ENCODE measurements around the gene IQGAP3. TPM values are rescaled to one million over a fixed set of nuclear protein-coding genes. Genes with fewer than 3 reads are reported as not detected.
A peak's percentile ranks its signal among the peaks of the same experiment; 100 is the strongest.

The IQGAP3 gene
- total RNA-seq, 1 experiment from 2014 or later: 48.3 TPM

GRCh38 chr1:156601892-156602291 lies 29.5 kb upstream of the IQGAP3 start:
- H3K4me3 Mint-ChIP-seq (ENCODE audit: unreplicated experiment): peak overlapping the region; percentile 86
- DNase-seq (ENCODE audit: unreplicated experiment): no peak

GRCh38 chr1:156601122-156601830 lies 28.9 kb upstream of the IQGAP3 start, which contains the start of gene GPATCH4:
GPATCH4 (minus strand) TSS chr1:156601479.
- ChIA-PET CTCF (interaction anchor here (0.6 to 8.3 kb wide), 21 partner anchors 8 to 216 kb away, joined by 3 to 64 read pairs (median 4); no protein-coding TSS in a partner anchor), POLR2A (interaction anchor here (0.6 to 7.0 kb wide), 24 partner anchors 9 to 548 kb away, joined by 3 to 134 read pairs (median 4); partner anchors contain the start of genes IQGAP3, MEF2D, NAXE and SMG5)
- peaks cover 47% of the 10 kb centered on the region for H3K36me3 Mint-ChIP-seq (ENCODE audit: insufficient read depth, unreplicated experiment)
- no TSS peak for BruUV-seq (replicated peaks)
- H3K4me1 Mint-ChIP-seq (ENCODE audit: insufficient read depth, unreplicated experiment): peaks cover 18% of the 10 kb centered on the region
- H3K27ac Mint-ChIP-seq (ENCODE audit: low read depth, unreplicated experiment): peak within 1 kb of the TSS; percentile 94
- H3K27me3 Mint-ChIP-seq (ENCODE audit: insufficient read depth, unreplicated experiment): no peaks in the 10 kb centered on the region
- intact Hi-C loops (cut with micrococcal nuclease): loop anchor here (2.0 to 10.0 kb wide), 2 partner anchors 96 to 144 kb away; partner anchors contain the start of gene MEF2D
- H3K9me3 Mint-ChIP-seq (ENCODE audit: unreplicated experiment): no peaks in the 10 kb centered on the region
- peak within 1 kb of the TSS; percentile 86 for H3K4me3 Mint-ChIP-seq (ENCODE audit: unreplicated experiment)
- DNase-seq (ENCODE audit: unreplicated experiment): peak; percentile 94
- TF ChIP-seq CTCF (IDR thresholded peaks at IDR 0.05; ENCODE audit: unreplicated experiment): no peak

More at GRCh38 chr1:156601892-156602291, 29.5 kb upstream of the IQGAP3 start:
- intact Hi-C loops (cut with micrococcal nuclease): loop anchor here (2.0 to 10.0 kb wide), 2 partner anchors 97 to 145 kb away; partner anchors contain the start of gene MEF2D
- H3K36me3 Mint-ChIP-seq (ENCODE audit: insufficient read depth, unreplicated experiment): peaks cover 42% of the 10 kb centered on the region
- POLR2A ChIA-PET: interaction anchor here (0.6 to 7.0 kb wide), 17 partner anchors 10 to 548 kb away, joined by 3 to 134 read pairs (median 4); partner anchors contain the start of genes IQGAP3, MEF2D, NAXE and SMG5
- BruUV-seq (replicated peaks): TSS peak; percentile 68
- TF ChIP-seq CTCF (IDR thresholded peaks at IDR 0.05; ENCODE audit: unreplicated experiment): no peak
- CTCF ChIA-PET: interaction anchor here (0.7 to 8.3 kb wide), 19 partner anchors 8 to 216 kb away, joined by 3 to 64 read pairs (median 4); no protein-coding TSS in a partner anchor
- H3K27ac Mint-ChIP-seq (ENCODE audit: low read depth, unreplicated experiment): peak overlapping the region; percentile 94
- H3K4me1 Mint-ChIP-seq (ENCODE audit: insufficient read depth, unreplicated experiment): peaks cover 18% of the 10 kb centered on the region
- H3K27me3 Mint-ChIP-seq (ENCODE audit: insufficient read depth, unreplicated experiment): no peaks in the 10 kb centered on the region
- H3K9me3 Mint-ChIP-seq (ENCODE audit: unreplicated experiment): no peaks in the 10 kb centered on the region

- Mint-ChIP-seq H3K27me3 (ENCODE audit: insufficient read depth, unreplicated experiment) (no peaks in the 10 kb centered on the region), H3K9me3 (ENCODE audit: unreplicated experiment) (no peaks in the 10 kb centered on the region), H3K4me3 (ENCODE audit: unreplicated experiment) (peak overlapping the region; percentile 86), H3K4me1 (ENCODE audit: insufficient read depth, unreplicated experiment) (peaks cover 18% of the 10 kb centered on the region), H3K36me3 (ENCODE audit: insufficient read depth, unreplicated experiment) (peaks cover 53% of the 10 kb centered on the region), H3K27ac (ENCODE audit: low read depth, unreplicated experiment) (peak overlapping the region; percentile 94)
- DNase-seq (ENCODE audit: unreplicated experiment): peak; percentile 34
- TF ChIP-seq CTCF (IDR thresholded peaks at IDR 0.05; ENCODE audit: unreplicated experiment): no peak
- ChIA-PET CTCF (interaction anchor here (0.6 to 8.3 kb wide), 12 partner anchors 9 to 215 kb away, joined by 3 to 64 read pairs (median 5); partner anchors contain the start of genes MEF2D and NAXE), POLR2A (interaction anchor here (0.7 to 7.0 kb wide), 13 partner anchors 9 to 321 kb away, joined by 3 to 134 read pairs (median 7); partner anchors contain the start of genes IQGAP3, MEF2D and NAXE)
- intact Hi-C loops (cut with micrococcal nuclease): loop anchor here (2.0 to 10.0 kb wide), 2 partner anchors 96 to 144 kb away; partner anchors contain the start of gene MEF2D
- TSS peak; percentile 66 for BruUV-seq (replicated peaks)
Observed at GRCh38 chr1:156600733-156601121, 28.4 kb upstream of the IQGAP3 start.

- Mint-ChIP-seq H3K4me3 (ENCODE audit: unreplicated experiment) (peak overlapping the region; percentile 86), H3K36me3 (ENCODE audit: insufficient read depth, unreplicated experiment) (peaks cover 59% of the 10 kb centered on the region), H3K27me3 (ENCODE audit: insufficient read depth, unreplicated experiment) (no peaks in the 10 kb centered on the region), H3K27ac (ENCODE audit: low read depth, unreplicated experiment) (no peak overlapping the region), H3K9me3 (ENCODE audit: unreplicated experiment) (no peaks in the 10 kb centered on the region), H3K4me1 (ENCODE audit: insufficient read depth, unreplicated experiment) (peaks cover 18% of the 10 kb centered on the region)
- BruUV-seq (replicated peaks): no TSS peak
- ChIA-PET CTCF (interaction anchor here (0.6 to 8.3 kb wide), 9 partner anchors 9 to 231 kb away, joined by 3 to 64 read pairs (median 6); partner anchors contain the start of genes MEF2D and NAXE), POLR2A (interaction anchor here (0.6 to 7.0 kb wide), 10 partner anchors 8 to 320 kb away, joined by 3 to 134 read pairs (median 8); partner anchors contain the start of genes MEF2D, NAXE and TTC24)
- intact Hi-C loops (cut with micrococcal nuclease): loop anchor here (2.0 to 10.0 kb wide), 2 partner anchors 95 to 143 kb away; partner anchors contain the start of gene MEF2D
- peak; percentile 48 for DNase-seq (ENCODE audit: unreplicated experiment)
- TF ChIP-seq CTCF (IDR thresholded peaks at IDR 0.05; ENCODE audit: unreplicated experiment): peak; percentile 11
Observed at GRCh38 chr1:156599811-156600210, 27.4 kb upstream of the IQGAP3 start.

Measured in MCF 10A (cell line).